SH-SY5Y (cell line): ENCODE results near the gene HOXC10.

Experiments
- GATA2 ChIP-seq: IDR thresholded peaks from 2 replicates; pipeline ENCODE4 v1.6.1; 2011; ENCODE audit warnings: mild to moderate bottlenecking, low read depth, low read length
- GATA3 ChIP-seq: IDR thresholded peaks from 2 replicates; pipeline ENCODE4 v1.6.1; 2011; ENCODE audit warnings: low read depth, mild to moderate bottlenecking, low read length, moderate library complexity

DNA sequence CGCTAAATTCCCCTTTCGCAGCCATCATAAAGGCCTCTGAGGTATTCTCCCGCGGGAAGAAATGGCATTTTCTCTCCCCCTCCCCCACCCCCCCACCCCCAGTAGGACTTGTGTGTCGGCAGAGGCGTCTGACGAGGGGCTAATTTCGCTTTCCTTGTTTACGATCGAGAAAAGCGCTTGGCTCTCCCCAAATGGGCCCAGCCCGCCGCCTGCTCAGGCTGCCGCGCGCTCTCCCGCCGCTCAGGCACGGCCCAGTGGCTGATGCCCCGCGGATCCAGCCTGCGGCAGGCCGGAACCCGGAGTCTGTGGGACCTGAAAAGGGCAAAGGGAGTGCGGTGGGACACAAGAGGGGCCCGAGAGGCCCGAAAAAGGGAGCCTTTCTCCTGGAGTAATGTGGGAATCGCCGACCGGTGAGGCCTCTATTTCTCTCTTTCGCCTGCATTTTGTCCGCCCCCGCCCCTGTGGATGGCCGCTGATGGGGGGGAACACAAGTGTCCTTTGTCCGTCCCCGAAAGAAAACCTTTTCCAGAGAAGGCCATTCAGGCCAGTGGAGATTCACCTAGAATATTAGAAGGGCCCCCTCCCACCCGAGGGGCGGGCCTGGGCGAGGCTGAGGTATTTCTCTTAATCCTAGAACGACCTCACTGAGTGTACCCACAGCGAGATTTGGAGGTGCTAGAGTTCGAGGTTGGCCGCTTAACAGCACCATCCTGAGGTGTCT, 34.3 kb downstream of the HOXC10 start:
- TF ChIP-seq GATA2, result no peak
- TF ChIP-seq GATA3, result no peak
